GM20431 (cell line): ENCODE data around the gene QRICH2.
"Not testable (repeated sequence)": the region's sequence is repeated elsewhere in the genome, so short reads cannot be mapped to it uniquely, and the experiment has no call there.

Experiments used
- in situ Hi-C: fragments of 300-500 bp; cut with MseI, MboI; formaldehyde crosslinking; loops from one replicate; pipeline ENCODE4 v1.15.0; 2020; ENCODE audit warnings: low sequenced_read_pairs; ENCODE audit not compliant: unreplicated experiment

QRICH2 gene

GRCh38 chr17:76307966-76308338 is at the start of gene QRICH2:
QRICH2 (minus strand) TSS chr17:76308276; CDS start chr17:76307998, 278 bp downstream.
- in situ Hi-C loops, result loop anchor here (5.0 kb wide), 1 partner anchor 89 kb away; no protein-coding TSS in a partner anchor

GRCh38 chr17:76357597-76358158 is 49.6 kb upstream of the QRICH2 start:
- in situ Hi-C loops, result no loop called here

- in situ Hi-C loops, result no loop called here
Measured at GRCh38 chr17:76356803-76357456, 48.9 kb upstream of the QRICH2 start.

GRCh38 chr17:76354747-76355310 is 46.8 kb upstream of the QRICH2 start:
- in situ Hi-C loops, result no loop called here

GRCh38 chr17:76354317-76354729 is 46.2 kb upstream of the QRICH2 start:
- in situ Hi-C loops, result no loop called here

- in situ Hi-C loops, result no loop called here
Measured at GRCh38 chr17:76353599-76354316, 45.7 kb upstream of the QRICH2 start, which contains the start of gene PRPSAP1. PRPSAP1 (minus strand) TSS chr17:76353916; CDS start chr17:76353703, 213 bp downstream.

- in situ Hi-C loops, result no loop called here
Measured at GRCh38 chr17:76353004-76353598, 45.0 kb upstream of the QRICH2 start.

- in situ Hi-C loops, result no loop called here
Measured at GRCh38 chr17:76351526-76352071, 43.5 kb upstream of the QRICH2 start.

- in situ Hi-C loops, result no loop called here
Measured at GRCh38 chr17:76350463-76350862, 42.4 kb upstream of the QRICH2 start.

GRCh38 chr17:76346936-76347335 is 38.9 kb upstream of the QRICH2 start:
- in situ Hi-C loops, result not testable (repeated sequence)

GRCh38 chr17:76345377-76345974 is 37.4 kb upstream of the QRICH2 start:
- in situ Hi-C loops, result no loop called here

GRCh38 chr17:76343106-76343505 is 35.0 kb upstream of the QRICH2 start:
- in situ Hi-C loops, result no loop called here

- in situ Hi-C loops, result no loop called here
Measured at GRCh38 chr17:76341301-76341700, 33.2 kb upstream of the QRICH2 start.

GRCh38 chr17:76337413-76337777 is 29.3 kb upstream of the QRICH2 start:
- in situ Hi-C loops, result no loop called here

- in situ Hi-C loops, result no loop called here
Measured at GRCh38 chr17:76336756-76337412, 28.8 kb upstream of the QRICH2 start.

GRCh38 chr17:76335716-76336381 is 27.8 kb upstream of the QRICH2 start:
- in situ Hi-C loops, result no loop called here

- in situ Hi-C loops, result no loop called here
Measured at GRCh38 chr17:76333673-76334505, 25.8 kb upstream of the QRICH2 start.

GRCh38 chr17:76331083-76331482 is 23.0 kb upstream of the QRICH2 start:
- in situ Hi-C loops, result no loop called here
